Epithelial cell of esophagus (primary cell): ENCODE results near the gene GNG10.

ENCODE experiments used
- DNase-seq: peaks from one replicate; pipeline ENCODE4 v3.0.0; 2010; ENCODE audit warnings: low read depth
- H3K4me3 ChIP-seq: 2 replicates; pipeline ENCODE4 v1.5.1; 2011; ENCODE audit warnings: mild to moderate bottlenecking, low read length, control low read depth
- CTCF ChIP-seq: IDR thresholded peaks from 2 replicates; pipeline ENCODE4 v1.5.1; 2011; ENCODE audit warnings: low read depth, mild to moderate bottlenecking, low read length, control low read depth, inconsistent platforms; ENCODE audit not compliant: insufficient read depth; ENCODE audit errors: missing control alignments

Gene GNG10

GRCh38 chr9:111633389-111633736 lies 28.0 kb upstream of the GNG10 start:
- DNase-seq = no peak
- no peak for TF ChIP-seq CTCF
- H3K4me3 ChIP-seq = no peak overlapping the region

- DNase-seq = no peak
- H3K4me3 ChIP-seq = no peak overlapping the region
- TF ChIP-seq CTCF = no peak
Measured at GRCh38 chr9:111634860-111635259, 26.5 kb upstream of the GNG10 start.

- DNase-seq = no peak
- TF ChIP-seq CTCF = no peak
- no peak overlapping the region for H3K4me3 ChIP-seq
Measured at GRCh38 chr9:111637421-111637950, 23.9 kb upstream of the GNG10 start.

GRCh38 chr9:111644195-111644772 lies 17.1 kb upstream of the GNG10 start:
- no peak for TF ChIP-seq CTCF
- no peak overlapping the region for H3K4me3 ChIP-seq
- DNase-seq = no peak

- peak; percentile 32 for DNase-seq
- no peak for TF ChIP-seq CTCF
- no peak overlapping the region for H3K4me3 ChIP-seq
Measured at GRCh38 chr9:111645806-111646205, 15.6 kb upstream of the GNG10 start.

- DNase-seq = no peak
- H3K4me3 ChIP-seq = no peak overlapping the region
- TF ChIP-seq CTCF = no peak
Measured at GRCh38 chr9:111646417-111646816, 15.0 kb upstream of the GNG10 start.

- DNase-seq = no peak
- TF ChIP-seq CTCF = no peak
Measured at GRCh38 chr9:111648066-111648465, 13.3 kb upstream of the GNG10 start.

More at GRCh38 chr9:111648066-111648465, 13.3 kb upstream of the GNG10 start:
- H3K4me3 ChIP-seq = no peak overlapping the region
